ENCODE measurements around the gene RANBP10. TPM values are rescaled to one million over a fixed set of nuclear protein-coding genes. Genes with fewer than 3 reads are reported as not detected.

Gene RANBP10
- total RNA-seq, 2 donors from 2014 or later, result 28.0 to 31.0 TPM

- DNase-seq (ENCODE audit: low spot score) (no peak), ATAC-seq (no peak)
- Mint-ChIP-seq H3K27ac (no peak overlapping the region), H3K4me3 (no peak overlapping the region), H3K27me3 (no peaks in the 10 kb centered on the region), H3K9me3 (no peaks in the 10 kb centered on the region), H3K36me3 (no peaks in the 10 kb centered on the region), H3K4me1 (ENCODE audit: low read depth in 2 of 2) (peaks cover 0 to 4% of the 10 kb centered on the region in 2 donors)
Observed at GRCh38 chr16:67731753-67732095, 74.6 kb downstream of the RANBP10 start.

GRCh38 chr16:67731071-67731752 lies 75.1 kb downstream of the RANBP10 start:
- Mint-ChIP-seq H3K27me3 (no peaks in the 10 kb centered on the region), H3K4me3 (no peak overlapping the region), H3K27ac (peak overlapping the region in 1 of 2 donors; percentile 40), H3K9me3 (no peaks in the 10 kb centered on the region), H3K36me3 (no peaks in the 10 kb centered on the region), H3K4me1 (ENCODE audit: low read depth in 2 of 2) (no peaks in the 10 kb centered on the region)
- no peak for DNase-seq (ENCODE audit: low spot score)
- ATAC-seq, result no peak

GRCh38 chr16:67730326-67730725 lies 76.0 kb downstream of the RANBP10 start:
- Mint-ChIP-seq H3K36me3 (no peaks in the 10 kb centered on the region), H3K9me3 (no peaks in the 10 kb centered on the region), H3K27ac (no peak overlapping the region), H3K4me3 (no peak overlapping the region), H3K27me3 (no peaks in the 10 kb centered on the region), H3K4me1 (ENCODE audit: low read depth in 2 of 2) (no peaks in the 10 kb centered on the region)
- DNase-seq (ENCODE audit: low spot score), result no peak
- ATAC-seq, result no peak

- Mint-ChIP-seq H3K36me3 (no peaks in the 10 kb centered on the region), H3K4me1 (ENCODE audit: low read depth in 2 of 2) (no peaks in the 10 kb centered on the region), H3K27ac (no peak overlapping the region), H3K4me3 (no peak overlapping the region), H3K27me3 (no peaks in the 10 kb centered on the region), H3K9me3 (no peaks in the 10 kb centered on the region)
- DNase-seq (ENCODE audit: low spot score) (no peak), ATAC-seq (no peak)
Observed at GRCh38 chr16:67729636-67730248, 76.6 kb downstream of the RANBP10 start.

- Mint-ChIP-seq H3K36me3 (no peaks in the 10 kb centered on the region), H3K4me3 (no peak overlapping the region), H3K4me1 (ENCODE audit: low read depth in 2 of 2) (no peaks in the 10 kb centered on the region), H3K27ac (no peak overlapping the region), H3K27me3 (no peaks in the 10 kb centered on the region), H3K9me3 (no peaks in the 10 kb centered on the region)
- ATAC-seq (no peak), DNase-seq (ENCODE audit: low spot score) (no peak)
Observed at GRCh38 chr16:67727521-67728485, 78.6 kb downstream of the RANBP10 start.

GRCh38 chr16:67726106-67727034 lies 80.0 kb downstream of the RANBP10 start:
- Mint-ChIP-seq H3K4me3 (no peak overlapping the region), H3K27me3 (no peaks in the 10 kb centered on the region), H3K27ac (no peak overlapping the region), H3K9me3 (no peaks in the 10 kb centered on the region), H3K4me1 (ENCODE audit: low read depth in 2 of 2) (no peaks in the 10 kb centered on the region), H3K36me3 (no peaks in the 10 kb centered on the region)
- no peak for DNase-seq (ENCODE audit: low spot score)
- ATAC-seq, result no peak

- H3K36me3 Mint-ChIP-seq, result no peaks in the 10 kb centered on the region
- H3K27me3 Mint-ChIP-seq, result no peaks in the 10 kb centered on the region
- DNase-seq (ENCODE audit: low spot score) (no peak), ATAC-seq (no peak)
- no peak overlapping the region for H3K27ac Mint-ChIP-seq
- peaks cover 18 to 19% of the 10 kb centered on the region in 2 donors for H3K4me1 Mint-ChIP-seq (ENCODE audit: low read depth in 2 of 2)
- H3K4me3 Mint-ChIP-seq, result no peak overlapping the region
- no peaks in the 10 kb centered on the region for H3K9me3 Mint-ChIP-seq
Observed at GRCh38 chr16:67723911-67724305, 82.5 kb downstream of the RANBP10 start.

GRCh38 chr16:67723151-67723910 lies 83.0 kb downstream of the RANBP10 start:
- H3K4me3 Mint-ChIP-seq, result no peak overlapping the region
- no peak for ATAC-seq
- DNase-seq (ENCODE audit: low spot score), result no peak

GRCh38 chr16:67720236-67720635 lies 86.1 kb downstream of the RANBP10 start:
- Mint-ChIP-seq H3K9me3 (no peaks in the 10 kb centered on the region), H3K27ac (peak overlapping the region; percentile 89 to 94), H3K27me3 (no peaks in the 10 kb centered on the region), H3K4me1 (ENCODE audit: low read depth in 2 of 2) (peaks cover 28 to 35% of the 10 kb centered on the region in 2 donors), H3K4me3 (peak overlapping the region; percentile 96), H3K36me3 (no peaks in the 10 kb centered on the region)
- no peak for ATAC-seq
- DNase-seq (ENCODE audit: low spot score), result no peak

More at GRCh38 chr16:67723151-67723910, 83.0 kb downstream of the RANBP10 start:
- H3K27ac Mint-ChIP-seq, result no peak overlapping the region
- H3K9me3 Mint-ChIP-seq, result no peaks in the 10 kb centered on the region
- H3K27me3 Mint-ChIP-seq, result no peaks in the 10 kb centered on the region
- H3K36me3 Mint-ChIP-seq, result no peaks in the 10 kb centered on the region
- peaks cover 23 to 25% of the 10 kb centered on the region in 2 donors for H3K4me1 Mint-ChIP-seq (ENCODE audit: low read depth in 2 of 2)

- DNase-seq (ENCODE audit: low spot score) (no peak), ATAC-seq (peak in 1 of 2 donors; percentile 18)
- H3K27ac Mint-ChIP-seq, result peak overlapping the region; percentile 89 to 94
- H3K36me3 Mint-ChIP-seq, result no peaks in the 10 kb centered on the region
- H3K9me3 Mint-ChIP-seq, result no peaks in the 10 kb centered on the region
- H3K4me3 Mint-ChIP-seq, result peak overlapping the region; percentile 96
- H3K4me1 Mint-ChIP-seq (ENCODE audit: low read depth in 2 of 2), result peaks cover 28 to 35% of the 10 kb centered on the region in 2 donors
- H3K27me3 Mint-ChIP-seq, result no peaks in the 10 kb centered on the region
Observed at GRCh38 chr16:67719778-67720144, 86.6 kb downstream of the RANBP10 start.

GRCh38 chr16:67719048-67719777 lies 87.1 kb downstream of the RANBP10 start, which contains the start of gene GFOD2:
GFOD2 (minus strand) TSS chr16:67719316; CDS start chr16:67685715, 33,601 bp downstream.
- Mint-ChIP-seq H3K27ac (peak within 1 kb of the TSS; percentile 89 to 94), H3K4me1 (ENCODE audit: low read depth in 2 of 2) (peaks cover 28 to 35% of the 10 kb centered on the region in 2 donors), H3K27me3 (no peaks in the 10 kb centered on the region), H3K36me3 (no peaks in the 10 kb centered on the region), H3K9me3 (no peaks in the 10 kb centered on the region), H3K4me3 (peak within 1 kb of the TSS; percentile 96)
- DNase-seq (ENCODE audit: low spot score), result peak; percentile 95
- ATAC-seq, result peak; percentile 95 to 97

GRCh38 chr16:67718668-67719047 lies 87.7 kb downstream of the RANBP10 start:
- H3K4me3 Mint-ChIP-seq, result peak overlapping the region; percentile 96
- H3K27ac Mint-ChIP-seq, result peak overlapping the region; percentile 89 to 94
- peaks cover 28 to 35% of the 10 kb centered on the region in 2 donors for H3K4me1 Mint-ChIP-seq (ENCODE audit: low read depth in 2 of 2)
- ATAC-seq, result peak; percentile 2 to 51
- no peaks in the 10 kb centered on the region for H3K9me3 Mint-ChIP-seq
- no peaks in the 10 kb centered on the region for H3K36me3 Mint-ChIP-seq
- H3K27me3 Mint-ChIP-seq, result no peaks in the 10 kb centered on the region
- no peak for DNase-seq (ENCODE audit: low spot score)
